PC-3 (cell line): ENCODE results near the gene DENND11. TPM values are rescaled to one million over a fixed set of nuclear protein-coding genes. Genes with fewer than 3 reads are reported as not detected.

Source experiments
- ATAC-seq: fragments of 200-7000 bp; cut with Tn5 transposase; 2 replicates; pipeline ENCODE4 v1.9.1; 2020; ENCODE audit warnings: mild to moderate bottlenecking, moderate library complexity
- BruUV-seq: library from RNA; stranded (reverse); fragments of 400-500 nt; replicated peaks from 2 replicates; lab custom pipeline; 2021; lab: Mats Ljungman, UMichigan
- CTCF ChIA-PET: fragments of 300-600 bp; sonication (Branson Sonifier 250); formaldehyde crosslinking; loops from one replicate; lab custom pipeline; 2022; ENCODE audit warnings: antibody characterized with exemption; lab: Charles Lee
- POLR2A ChIA-PET: fragments of 300-600 bp; sonication (Branson Sonifier 250); formaldehyde crosslinking; loops from one replicate; lab custom pipeline; 2022; ENCODE audit warnings: antibody characterized with exemption; ENCODE audit not compliant: unreplicated experiment; lab: Charles Lee
- DNase-seq: peaks from one replicate; pipeline ENCODE4 v3.0.0-alpha.2; 2015
- H2AFZ ChIP-seq: fragments of 300-600 bp; sonication (generic); 2 replicates; pipeline ENCODE4 v1.6.0; 2016; ENCODE audit warnings: antibody characterized with exemption, low read length
- H3F3A ChIP-seq: fragments of 300-600 bp; sonication (generic); one replicate; pipeline ENCODE4 v1.6.0; 2017; ENCODE audit warnings: antibody characterized with exemption, low read length, control low read depth, mild to moderate bottlenecking; ENCODE audit not compliant: unreplicated experiment
- H3K27ac ChIP-seq: fragments of 300-600 bp; sonication (generic); 2 replicates; pipeline ENCODE4 v1.5.1; 2016; ENCODE audit warnings: mild to moderate bottlenecking, low read length
- H3K27me3 ChIP-seq: fragments of 300-600 bp; sonication (generic); 2 replicates; pipeline ENCODE4 v1.6.1; 2016; ENCODE audit warnings: low read length, mixed read lengths
- H3K36me3 ChIP-seq: fragments of 300-600 bp; sonication (generic); 2 replicates; pipeline ENCODE4 v1.6.1; 2016; ENCODE audit warnings: low read depth, mixed run types, low read length, mixed read lengths
- H3K4me1 ChIP-seq: fragments of 300-600 bp; sonication (generic); 2 replicates; pipeline ENCODE4 v1.5.1; 2016; ENCODE audit warnings: low read length; ENCODE audit not compliant: insufficient read depth
- H3K4me2 ChIP-seq: fragments of 300-600 bp; sonication (generic); 2 replicates; pipeline ENCODE4 v1.6.0; 2016; ENCODE audit warnings: low read length
- H3K4me3 ChIP-seq: fragments of 300-600 bp; sonication (generic); 2 replicates; pipeline ENCODE4 v1.5.1; 2016; ENCODE audit warnings: mild to moderate bottlenecking, low read length, mixed read lengths
- H3K79me2 ChIP-seq: fragments of 300-600 bp; sonication (generic); 2 replicates; pipeline ENCODE4 v1.6.1; 2017; ENCODE audit warnings: low read length, mixed read lengths
- H3K9ac ChIP-seq: fragments of 300-600 bp; sonication (generic); 2 replicates; pipeline ENCODE4 v1.6.0; 2016; ENCODE audit warnings: mild to moderate bottlenecking, low read length
- H3K9me2 ChIP-seq: fragments of 300-600 bp; sonication (generic); replicated peaks from 2 replicates; pipeline ENCODE4 v1.6.1; 2016; ENCODE audit warnings: mixed run types, low read length, mixed read lengths
- H3K9me3 ChIP-seq: fragments of 300-600 bp; sonication (generic); 2 replicates; pipeline ENCODE4 v1.6.1; 2016; ENCODE audit warnings: low read length, mixed read lengths
- H4K20me1 ChIP-seq: fragments of 300-600 bp; sonication (generic); 2 replicates; pipeline ENCODE4 v1.6.1; 2016; ENCODE audit warnings: low read length, mixed read lengths
- EZH2 ChIP-seq: fragments of 300-600 bp; sonication (generic); IDR thresholded peaks from one replicate; pipeline ENCODE4 v1.6.1; 2017; ENCODE audit warnings: antibody characterized with exemption, mild to moderate bottlenecking, low read length; ENCODE audit not compliant: unreplicated experiment
- EZH2phosphoT487 ChIP-seq: fragments of 300-600 bp; sonication (generic); IDR thresholded peaks from 2 replicates; pipeline ENCODE4 v1.6.1; 2018; ENCODE audit warnings: mild to moderate bottlenecking, antibody characterized with exemption, low read length, borderline replicate concordance
- intact Hi-C: fragments of 100-400 bp; cut with micrococcal nuclease; formaldehyde crosslinking; loops from 2 replicates; pipeline ENCODE4 v1.9.0; 2023
- total RNA-seq: library from RNA; depleted of rRNA; stranded (reverse); fragments of >200 nt; gene quantifications from 2 replicates; pipeline ENCODE4 v1.2.3, GENCODE V29; 2014
- TF ChIP-seq, protein P1 (sequence below): fragments of 300-600 bp; sonication (generic); conservative IDR thresholded peaks from 2 replicates; pipeline ENCODE4 v1.5.1; 2017; ENCODE audit warnings: antibody characterized with exemption, low read depth, mild to moderate bottlenecking, low read length

DENND11 gene
- total RNA-seq, 1 experiment from 2014 or later: 6.7 TPM

DNA sequence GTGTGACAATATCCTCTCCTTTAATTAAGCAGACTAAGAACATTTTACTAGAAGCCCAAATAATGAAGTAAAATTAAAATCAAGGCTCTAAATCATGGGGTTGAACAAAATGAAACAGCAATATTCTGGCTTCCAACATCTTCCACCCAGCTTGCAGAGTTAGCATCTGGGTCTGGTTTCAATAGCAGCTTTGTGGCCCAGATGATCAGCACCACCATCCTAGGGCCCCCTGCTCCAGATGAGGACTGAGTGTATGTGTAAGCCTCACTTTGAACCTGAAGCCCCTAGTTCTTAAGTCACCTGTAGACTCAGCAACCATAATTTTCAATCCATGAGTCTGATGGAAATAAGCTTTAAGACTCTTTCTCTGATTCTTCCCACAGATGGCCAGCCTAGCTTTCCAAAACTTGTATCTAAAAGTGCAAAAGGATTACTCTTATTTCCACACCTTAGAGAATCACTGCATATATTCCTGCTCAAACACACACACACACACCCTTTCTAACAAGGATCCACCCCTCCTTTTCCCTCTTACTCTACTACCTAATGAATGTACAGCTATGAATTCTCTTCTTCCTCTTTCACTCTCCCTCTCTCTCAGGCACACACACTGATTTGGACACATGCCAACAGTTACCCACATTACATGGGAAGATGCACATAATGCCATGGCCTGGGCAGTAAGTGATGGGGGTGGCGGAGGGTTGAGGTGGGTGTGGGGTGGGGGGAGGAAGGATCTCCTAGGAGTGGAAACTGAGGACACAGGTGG, 3.5 kb downstream of the DENND11 start:
- CTCF ChIA-PET: no interaction called here
- no peak for ATAC-seq
- POLR2A ChIA-PET: interaction anchor here (0.6 kb wide), 1 partner anchor 39 kb away, joined by 7 read pairs; no protein-coding TSS in a partner anchor

DNA sequence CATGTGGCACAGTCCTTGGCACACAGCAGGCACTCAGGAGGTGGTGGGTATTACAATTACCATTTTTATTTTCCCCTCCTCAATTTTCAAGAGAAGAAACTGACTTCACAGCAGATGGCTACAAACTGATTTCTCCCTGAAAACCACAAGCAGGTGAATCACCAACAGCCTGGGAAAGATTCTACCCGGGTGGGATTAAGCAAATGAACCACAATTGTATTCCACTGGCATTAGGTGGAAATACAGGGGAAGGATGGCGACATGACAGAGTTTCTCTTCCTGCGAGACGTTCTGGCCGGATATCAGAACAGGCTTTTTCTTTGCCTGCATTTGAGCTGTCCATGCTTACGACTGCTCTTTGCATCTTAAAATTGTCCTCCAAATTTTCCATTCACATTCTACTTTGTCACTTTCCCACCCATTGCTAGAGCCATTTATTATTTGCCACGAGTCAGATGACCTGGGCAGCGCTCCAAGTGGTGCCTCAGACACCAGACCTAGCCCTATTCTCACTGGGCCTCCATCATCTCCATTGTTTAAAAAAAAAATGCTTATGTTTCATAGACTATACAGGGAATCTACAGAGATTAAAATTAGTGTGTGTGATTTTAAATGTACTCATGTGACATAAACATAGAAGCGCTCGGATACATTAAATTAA, 4.6 kb downstream of the DENND11 start:
- peak; percentile 81 for DNase-seq
- POLR2A ChIA-PET: no interaction called here

More for the DNA sequence above, 3.5 kb downstream of the DENND11 start:
- H2AFZ ChIP-seq: no peak overlapping the region
- peaks cover 54% of the 10 kb centered on the region for H3K4me1 ChIP-seq
- no peaks in the 10 kb centered on the region for H3F3A ChIP-seq
- peak overlapping the region; percentile 18; the same call in 1 of the 2 replicates for H3K9ac ChIP-seq
- TF ChIP-seq EZH2phosphoT487: no peak
- TF ChIP-seq EZH2: no peak
- TF ChIP-seq, protein P1, sequence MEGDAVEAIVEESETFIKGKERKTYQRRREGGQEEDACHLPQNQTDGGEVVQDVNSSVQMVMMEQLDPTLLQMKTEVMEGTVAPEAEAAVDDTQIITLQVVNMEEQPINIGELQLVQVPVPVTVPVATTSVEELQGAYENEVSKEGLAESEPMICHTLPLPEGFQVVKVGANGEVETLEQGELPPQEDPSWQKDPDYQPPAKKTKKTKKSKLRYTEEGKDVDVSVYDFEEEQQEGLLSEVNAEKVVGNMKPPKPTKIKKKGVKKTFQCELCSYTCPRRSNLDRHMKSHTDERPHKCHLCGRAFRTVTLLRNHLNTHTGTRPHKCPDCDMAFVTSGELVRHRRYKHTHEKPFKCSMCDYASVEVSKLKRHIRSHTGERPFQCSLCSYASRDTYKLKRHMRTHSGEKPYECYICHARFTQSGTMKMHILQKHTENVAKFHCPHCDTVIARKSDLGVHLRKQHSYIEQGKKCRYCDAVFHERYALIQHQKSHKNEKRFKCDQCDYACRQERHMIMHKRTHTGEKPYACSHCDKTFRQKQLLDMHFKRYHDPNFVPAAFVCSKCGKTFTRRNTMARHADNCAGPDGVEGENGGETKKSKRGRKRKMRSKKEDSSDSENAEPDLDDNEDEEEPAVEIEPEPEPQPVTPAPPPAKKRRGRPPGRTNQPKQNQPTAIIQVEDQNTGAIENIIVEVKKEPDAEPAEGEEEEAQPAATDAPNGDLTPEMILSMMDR: no peak
- no peaks in the 10 kb centered on the region for H3K36me3 ChIP-seq
- no peak for DNase-seq
- H3K9me2 ChIP-seq: no peaks in the 10 kb centered on the region
- H3K4me2 ChIP-seq: peak overlapping the region; percentile 76
- H3K27ac ChIP-seq: peak overlapping the region; percentile 86
- peaks cover 54% of the 10 kb centered on the region for H3K79me2 ChIP-seq
- BruUV-seq: no TSS peak
- no peaks in the 10 kb centered on the region for H4K20me1 ChIP-seq
- intact Hi-C loops: loop anchor here (5.0 kb wide), 1 partner anchor 46 kb away; no protein-coding TSS in a partner anchor
- H3K4me3 ChIP-seq: no peak overlapping the region
- no peaks in the 10 kb centered on the region for H3K27me3 ChIP-seq
- H3K9me3 ChIP-seq: no peaks in the 10 kb centered on the region

More for the DNA sequence above, 4.6 kb downstream of the DENND11 start:
- BruUV-seq: no TSS peak
- Histone ChIP-seq H3K36me3 (no peaks in the 10 kb centered on the region), H3K9ac (peak overlapping the region; percentile 31), H3K4me2 (peak overlapping the region; percentile 76), H3K9me2 (no peaks in the 10 kb centered on the region), H4K20me1 (no peaks in the 10 kb centered on the region), H3K79me2 (peaks cover 59% of the 10 kb centered on the region), H3K27me3 (no peaks in the 10 kb centered on the region), H2AFZ (0 out of 2 replicates have a peak overlapping the region, but pooled peaks have one; percentile 33), H3K9me3 (no peaks in the 10 kb centered on the region), H3K4me1 (peaks cover 44% of the 10 kb centered on the region), H3F3A (no peaks in the 10 kb centered on the region), H3K4me3 (peak overlapping the region; percentile 37; the same call in 1 of the 2 replicates), H3K27ac (peak overlapping the region; percentile 86)
- ATAC-seq: peak; percentile 14
- CTCF ChIA-PET: interaction anchor here (1.8 kb wide), 1 partner anchor 13 kb away, joined by 4 read pairs; no protein-coding TSS in a partner anchor
- intact Hi-C loops: loop anchor here (5.0 kb wide), 1 partner anchor 45 kb away; no protein-coding TSS in a partner anchor
- TF ChIP-seq, protein P1: no peak
- no peak for TF ChIP-seq EZH2phosphoT487
- TF ChIP-seq EZH2: no peak
